Stomach (tissue), 9 donors: Measurements from ENCODE around the gene KLHDC9. TPM values are rescaled to one million over a fixed set of nuclear protein-coding genes. Genes with fewer than 3 reads are reported as not detected.
A peak's percentile ranks its signal among the peaks of the same experiment; 100 is the strongest.

ENCODE experiments used
- DNase-seq, 2 donors: peaks; one replicate each; pipeline versions ENCODE4 v3.0.0 to v3.0.0-alpha.2; 2013 to 2019
- H3K27ac ChIP-seq, 5 donors: fragments of 200-600 bp in 4 of 5; sonication (generic) in 4 of 5; one replicate each; pipeline ENCODE4 v1.5.1; 2013 to 2019; ENCODE audit warnings: mild to moderate bottlenecking in 1 of 5, moderate library complexity in 1 of 5
- H3K27me3 ChIP-seq, 3 donors: fragments of 200-600 bp; sonication (generic); one replicate each; pipeline ENCODE4 v1.5.1; 2017 to 2019; ENCODE audit warnings: mixed run types in 1 of 3
- H3K36me3 ChIP-seq, 4 donors: fragments of 200-600 bp; sonication (generic); 1 replicate in 3 of 4; 2 replicates in 1 of 4; pipeline ENCODE4 v1.5.1; 2016 to 2019
- H3K4me1 ChIP-seq, 4 donors: fragments of 200-600 bp; sonication (generic); one replicate each; pipeline ENCODE4 v1.5.1; 2016 to 2019
- H3K4me3 ChIP-seq, 4 donors: fragments of 200-600 bp; sonication (generic) in 3 of 4; one replicate each; pipeline ENCODE4 v1.5.1; 2016 to 2019; ENCODE audit warnings: mild to moderate bottlenecking in 1 of 4
- H3K9me3 ChIP-seq, 4 donors: fragments of 200-600 bp; sonication (generic); one replicate each; pipeline ENCODE4 v1.5.1; 2016 to 2019
- EP300 ChIP-seq: sonication (generic); formaldehyde crosslinking; IDR thresholded peaks from one replicate; pipeline ENCODE4 v1.6.1; 2017; ENCODE audit warnings: antibody characterized with exemption
- POLR2A ChIP-seq, 4 donors: fragments of 450-650 bp; IDR thresholded peaks; one replicate each; pipeline ENCODE4 v1.6.1; 2016; ENCODE audit warnings: antibody characterized with exemption in 4 of 4, control low read depth in 2 of 4, mild to moderate bottlenecking in 1 of 4, moderate library complexity in 1 of 4
- POLR2AphosphoS5 ChIP-seq, 3 donors: sonication (generic); formaldehyde crosslinking; IDR thresholded peaks; one replicate each; pipeline ENCODE4 v1.6.1; 2016; ENCODE audit warnings: antibody characterized with exemption in 3 of 3
- WGBS, 5 donors: extraction: QIAGEN DNeasy Blood & Tissue Kit in 3 of 5; methylation state at CpG; one replicate each; pipeline versions ENCODE4 v1.1.5 to v1.1.7; 2013 to 2018; 5-methylcytosine and 5-hydroxymethylcytosine counted together
- intact Hi-C: fragments of 100-400 bp; cut with DNase I; formaldehyde crosslinking; loops from one replicate; pipeline ENCODE4 v1.15.1; 2023; ENCODE audit warnings: low total_unique reads
- polyA plus RNA-seq, 3 donors: library from polyadenylated mRNA; stranded (reverse); fragments of 200-250 nt; gene quantifications; one replicate each; pipeline ENCODE4 v1.2.3, GENCODE V29; 2013
- total RNA-seq, 5 donors: library from RNA; depleted of rRNA; stranded (reverse); fragments of >200 nt; gene quantifications; one replicate each; pipeline versions ENCODE4 v1.1.0 to v1.2.3, GENCODE V29; 2014 to 2016
- TF ChIP-seq, protein P1 (sequence below), 7 experiments: fragments of 450-650 bp in 4 of 7; fragments of 200-600 bp in 3 of 7; sonication (generic) in 3 of 7; IDR thresholded peaks; one replicate each; pipeline ENCODE4 v1.5.1; 2016 to 2019; ENCODE audit warnings: antibody characterized with exemption in 7 of 7, control low read depth in 2 of 7, mild to moderate bottlenecking in 1 of 7
- donor health status: healthy with polysubstance abuse.
- donor health status: Bipolar disorder and iron deficiency.
- donor health status: healthy.

Gene KLHDC9
- total and polyA plus RNA-seq, 8 donors, result 1.3 to 41.4 (median 5.0) TPM

DNA sequence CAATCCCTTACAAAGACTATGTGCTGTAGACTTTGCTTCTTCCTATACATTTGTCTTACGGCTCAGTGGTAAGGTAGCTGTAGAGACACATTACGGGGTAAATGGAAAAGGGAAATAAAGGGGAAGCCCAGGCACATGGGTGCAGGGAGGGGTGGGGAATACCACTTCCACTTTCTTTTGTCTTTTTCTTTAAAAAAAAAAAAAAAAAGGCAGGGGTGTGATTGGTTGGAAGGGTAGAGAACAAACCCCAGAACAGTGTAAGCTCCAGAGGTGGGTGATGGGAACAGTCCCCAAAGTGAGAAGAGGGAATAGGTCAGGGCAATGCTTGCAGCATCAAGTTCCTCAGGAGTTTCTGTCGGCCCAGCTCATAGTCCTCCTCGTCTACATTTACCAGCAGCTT lies 23.7 kb downstream of the KLHDC9 start:
- TF ChIP-seq EP300, result no peak
- H3K36me3 ChIP-seq, result peaks cover 58 to 72% (median 71%) of the 10 kb centered on the region in 4 donors

DNA sequence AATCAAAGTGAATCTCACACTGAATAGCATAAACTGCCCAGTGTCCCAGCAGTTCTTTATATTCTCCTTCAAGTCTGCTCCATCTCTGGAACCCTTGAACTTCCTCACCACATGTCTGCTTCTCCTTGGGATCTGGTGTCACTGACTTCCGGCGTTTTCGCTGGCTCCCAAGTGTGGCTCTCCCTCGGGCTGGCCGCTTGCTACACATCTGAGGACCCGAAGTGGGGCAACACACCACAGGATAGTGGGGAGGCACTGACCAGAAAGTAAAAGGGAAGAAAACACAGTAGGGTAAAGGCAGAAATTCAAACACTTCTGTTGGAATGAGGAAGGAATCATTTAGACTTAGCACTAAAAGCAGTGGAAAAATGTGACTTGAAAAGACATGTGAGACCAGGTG lies 24.8 kb downstream of the KLHDC9 start:
- Histone ChIP-seq H3K4me1 (peaks cover 16 to 53% (median 39%) of the 10 kb centered on the region in 4 donors), H3K27me3 (no peaks in the 10 kb centered on the region), H3K9me3 (no peaks in the 10 kb centered on the region), H3K27ac (no peak overlapping the region), H3K36me3 (peaks cover 64 to 84% (median 82%) of the 10 kb centered on the region in 4 donors), H3K4me3 (no peak overlapping the region)
- intact Hi-C loops, result no loop called here
- TF ChIP-seq POLR2AphosphoS5 (IDR thresholded peaks at IDR 0.05) (no peak), POLR2A (IDR thresholded peaks at IDR 0.05) (no peak)
- TF ChIP-seq, protein P1, sequence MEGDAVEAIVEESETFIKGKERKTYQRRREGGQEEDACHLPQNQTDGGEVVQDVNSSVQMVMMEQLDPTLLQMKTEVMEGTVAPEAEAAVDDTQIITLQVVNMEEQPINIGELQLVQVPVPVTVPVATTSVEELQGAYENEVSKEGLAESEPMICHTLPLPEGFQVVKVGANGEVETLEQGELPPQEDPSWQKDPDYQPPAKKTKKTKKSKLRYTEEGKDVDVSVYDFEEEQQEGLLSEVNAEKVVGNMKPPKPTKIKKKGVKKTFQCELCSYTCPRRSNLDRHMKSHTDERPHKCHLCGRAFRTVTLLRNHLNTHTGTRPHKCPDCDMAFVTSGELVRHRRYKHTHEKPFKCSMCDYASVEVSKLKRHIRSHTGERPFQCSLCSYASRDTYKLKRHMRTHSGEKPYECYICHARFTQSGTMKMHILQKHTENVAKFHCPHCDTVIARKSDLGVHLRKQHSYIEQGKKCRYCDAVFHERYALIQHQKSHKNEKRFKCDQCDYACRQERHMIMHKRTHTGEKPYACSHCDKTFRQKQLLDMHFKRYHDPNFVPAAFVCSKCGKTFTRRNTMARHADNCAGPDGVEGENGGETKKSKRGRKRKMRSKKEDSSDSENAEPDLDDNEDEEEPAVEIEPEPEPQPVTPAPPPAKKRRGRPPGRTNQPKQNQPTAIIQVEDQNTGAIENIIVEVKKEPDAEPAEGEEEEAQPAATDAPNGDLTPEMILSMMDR (IDR thresholded peaks at IDR 0.05), result no peak
- 87 to 91% (median 88%) methylated on average over 6 of the region's 6 CpGs for WGBS, 5 donors
- DNase-seq, result no peak

More for the DNA sequence above, 23.7 kb downstream of the KLHDC9 start:
- WGBS, 5 donors, result 66 to 79% (median 77%) methylated on average over 4 of the region's 4 CpGs
- H3K9me3 ChIP-seq, result no peaks in the 10 kb centered on the region
- no peak for DNase-seq
- H3K4me3 ChIP-seq, result no peak overlapping the region
- peaks cover 21 to 48% (median 36%) of the 10 kb centered on the region in 4 donors for H3K4me1 ChIP-seq
- H3K27ac ChIP-seq, result peak overlapping the region in 1 of 5 donors; percentile 10
- intact Hi-C loops, result no loop called here
- H3K27me3 ChIP-seq, result no peaks in the 10 kb centered on the region

DNA sequence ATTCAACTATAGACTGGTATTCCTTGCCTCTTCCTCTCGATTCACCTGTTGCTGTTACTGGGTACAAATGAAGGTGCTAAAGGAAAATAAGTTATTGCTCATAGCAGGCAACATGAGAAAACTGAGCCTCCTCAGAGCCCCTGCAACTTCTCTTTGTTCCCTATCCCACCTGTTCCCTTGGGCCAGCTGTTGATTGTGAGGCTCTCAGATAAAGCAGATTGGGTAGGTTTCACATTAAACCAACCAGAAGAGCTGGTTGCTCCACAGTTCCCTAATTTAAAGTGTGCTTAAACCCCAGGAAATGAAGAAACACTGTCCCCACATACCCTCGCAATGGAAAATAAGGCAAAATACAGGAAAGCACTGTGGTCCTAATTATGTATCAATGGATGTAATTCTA lies 29.5 kb downstream of the KLHDC9 start:
- 75 to 91% (median 80%) methylated on average over 2 of the region's 2 CpGs for WGBS, 5 donors
- Histone ChIP-seq H3K4me3 (no peak overlapping the region), H3K36me3 (peaks cover 50 to 73% (median 73%) of the 10 kb centered on the region in 4 donors), H3K4me1 (peaks cover 17 to 54% (median 42%) of the 10 kb centered on the region in 4 donors), H3K9me3 (no peaks in the 10 kb centered on the region), H3K27me3 (no peaks in the 10 kb centered on the region), H3K27ac (peak overlapping the region in 1 of 5 donors; percentile 38)
- TF ChIP-seq, protein P1 (IDR thresholded peaks at IDR 0.05), result no peak
- no peak for TF ChIP-seq POLR2A (IDR thresholded peaks at IDR 0.05)
- no peak for TF ChIP-seq POLR2AphosphoS5 (IDR thresholded peaks at IDR 0.05)
- no peak for TF ChIP-seq EP300
- intact Hi-C loops, result no loop called here
- no peak for DNase-seq

DNA sequence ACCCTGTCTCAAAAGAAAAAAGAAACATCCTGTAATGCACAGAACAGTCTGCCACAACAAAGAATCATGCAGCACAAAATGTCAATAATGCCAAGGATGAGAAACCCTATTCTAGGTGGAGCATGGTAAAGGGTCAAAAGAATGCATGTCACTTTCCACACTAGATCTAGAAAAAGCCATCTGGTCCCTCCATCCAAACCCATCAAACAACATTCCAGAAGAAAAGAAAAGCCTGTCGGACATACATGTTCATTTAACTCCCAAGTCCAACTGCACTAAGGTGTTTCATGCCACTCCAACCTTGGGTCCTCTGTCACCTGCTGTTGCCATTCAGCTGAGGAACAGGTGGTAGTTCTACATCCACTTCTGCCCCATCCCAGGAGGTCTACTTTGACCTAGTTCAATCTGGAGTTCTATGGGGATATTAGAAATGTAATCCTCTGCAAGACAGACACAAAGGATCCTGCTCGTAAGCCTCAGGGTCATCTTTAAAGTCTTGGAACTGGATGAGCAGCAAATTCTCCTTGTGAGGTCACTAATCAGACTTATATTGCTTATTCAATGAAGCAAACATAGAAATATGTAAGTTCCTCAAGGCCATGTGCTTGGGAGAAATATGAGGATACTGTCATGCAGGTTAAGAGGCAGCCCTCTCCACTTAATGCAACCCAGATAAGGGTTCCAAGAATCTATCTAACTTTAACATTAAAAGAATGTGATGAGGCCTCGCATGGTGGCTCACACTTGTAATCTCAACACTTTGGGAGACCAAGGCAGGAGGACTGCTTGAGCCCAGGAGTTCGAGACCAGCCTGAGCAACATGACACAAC lies 30.6 kb downstream of the KLHDC9 start:
- Histone ChIP-seq H3K36me3 (peaks cover 39 to 62% (median 61%) of the 10 kb centered on the region in 4 donors), H3K9me3 (no peaks in the 10 kb centered on the region), H3K27ac (no peak overlapping the region), H3K4me1 (peaks cover 21 to 60% (median 48%) of the 10 kb centered on the region in 4 donors), H3K4me3 (no peak overlapping the region), H3K27me3 (no peaks in the 10 kb centered on the region)
- 90 to 96% (median 93%) methylated on average over 4 of the region's 4 CpGs for WGBS, 5 donors
- no peak for DNase-seq
- intact Hi-C loops, result no loop called here
- TF ChIP-seq, protein P1 (IDR thresholded peaks at IDR 0.05), result no peak
- no peak for TF ChIP-seq POLR2AphosphoS5 (IDR thresholded peaks at IDR 0.05)
- no peak for TF ChIP-seq EP300
- no peak for TF ChIP-seq POLR2A (IDR thresholded peaks at IDR 0.05)

DNA sequence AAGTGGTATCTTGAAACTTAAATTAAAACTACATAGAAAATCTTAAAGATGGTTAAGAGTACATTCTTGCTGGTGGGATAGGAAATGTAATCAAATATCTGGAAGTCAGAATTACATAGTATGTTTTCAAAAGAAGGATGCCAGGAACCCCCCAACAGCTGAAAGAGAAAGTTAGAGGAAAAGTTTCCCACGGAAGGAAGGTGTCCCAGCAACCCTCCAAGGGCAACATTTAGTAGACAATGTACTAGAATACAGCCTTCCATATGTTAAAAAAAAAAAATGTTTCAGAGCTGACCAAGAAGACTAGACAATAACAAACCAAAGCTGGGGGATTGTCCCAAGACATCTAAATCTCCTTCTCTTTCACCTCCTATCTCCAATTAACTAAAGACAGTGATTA lies 32.1 kb downstream of the KLHDC9 start:
- peaks cover 28 to 52% (median 47%) of the 10 kb centered on the region in 4 donors for H3K36me3 ChIP-seq
- intact Hi-C loops, result no loop called here
- no peaks in the 10 kb centered on the region for H3K27me3 ChIP-seq
- no peaks in the 10 kb centered on the region for H3K9me3 ChIP-seq
- TF ChIP-seq POLR2A (IDR thresholded peaks at IDR 0.05) (no peak), EP300 (no peak), POLR2AphosphoS5 (IDR thresholded peaks at IDR 0.05) (no peak)
- TF ChIP-seq, protein P1 (IDR thresholded peaks at IDR 0.05), result no peak
- H3K4me1 ChIP-seq, result peaks cover 28 to 73% (median 61%) of the 10 kb centered on the region in 4 donors
- H3K4me3 ChIP-seq, result no peak overlapping the region
- WGBS, 5 donors, result 26 to 61% (median 43%) methylated on average over 1 of the region's 1 CpG
- DNase-seq, result no peak
- H3K27ac ChIP-seq, result peak overlapping the region in 1 of 5 donors; percentile 19
